Posterior cingulate gyrus (tissue), 11 donors: ENCODE measurements around the gene SCAMP4.

Source experiments
- DNase-seq, 10 donors: peaks; one replicate each; pipeline versions ENCODE4 v3.0.0 to v3.0.0-alpha.2; 2020 to 2021; ENCODE audit warnings: mixed read lengths in 3 of 10
- intact Hi-C: fragments of 100-400 bp; cut with DNase I; formaldehyde crosslinking; loops from one replicate; pipeline ENCODE4 v1.15.1; 2023

The SCAMP4 gene, protein sequence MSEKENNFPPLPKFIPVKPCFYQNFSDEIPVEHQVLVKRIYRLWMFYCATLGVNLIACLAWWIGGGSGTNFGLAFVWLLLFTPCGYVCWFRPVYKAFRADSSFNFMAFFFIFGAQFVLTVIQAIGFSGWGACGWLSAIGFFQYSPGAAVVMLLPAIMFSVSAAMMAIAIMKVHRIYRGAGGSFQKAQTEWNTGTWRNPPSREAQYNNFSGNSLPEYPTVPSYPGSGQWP

DNA sequence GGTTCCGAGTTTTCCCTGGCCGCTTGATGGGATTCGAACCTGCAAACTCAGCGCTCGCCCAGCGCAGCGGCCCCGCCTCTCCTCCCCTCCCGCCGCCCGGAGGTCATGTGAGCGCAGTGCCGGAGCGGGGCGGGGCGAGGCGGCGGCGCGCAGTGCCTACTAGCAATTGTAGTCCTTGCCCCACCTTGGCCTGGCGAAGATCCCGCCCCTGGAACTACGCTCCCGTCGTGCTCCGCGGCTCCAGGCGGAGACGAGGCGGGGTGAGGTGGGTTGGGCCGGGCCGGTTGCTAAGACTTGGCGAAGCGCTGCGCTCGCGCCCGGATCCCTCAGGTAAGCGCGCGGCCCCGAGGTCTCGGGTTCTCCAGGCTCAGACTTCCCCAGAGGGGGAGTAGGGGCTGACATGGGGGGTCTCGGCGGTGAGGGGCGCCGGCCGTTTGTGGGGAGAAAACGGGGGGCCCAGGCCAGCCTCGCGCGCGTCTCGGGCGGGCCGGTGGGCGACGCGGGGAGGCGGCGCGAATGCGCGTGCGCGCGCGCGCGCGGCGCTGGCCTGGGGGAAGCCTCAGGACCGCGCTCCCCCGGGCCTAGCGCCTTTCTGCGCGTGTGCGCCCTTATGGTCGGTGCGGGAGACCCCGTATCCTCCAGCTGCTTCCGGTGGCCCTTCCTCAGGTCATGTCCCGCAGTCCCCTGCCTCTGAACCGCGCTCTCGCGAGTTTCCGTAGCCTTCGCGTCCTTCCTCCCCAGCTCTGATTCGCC is at the start of gene SCAMP4, which contains the start of gene ADAT3:
TSS of gene SCAMP4 (plus strand) at position 290 of the 753 bp plus-strand sequence. CDS start 9,621 bp downstream, outside the sequence.
TSS of gene ADAT3 (plus strand) at position 290 of the 753 bp plus-strand sequence. CDS start 6,649 bp downstream, outside the sequence.
- intact Hi-C loops: loop anchor here (2.0 kb wide), 1 partner anchor 20 kb away; the partner anchor contains the start of gene ABHD17A

DNA sequence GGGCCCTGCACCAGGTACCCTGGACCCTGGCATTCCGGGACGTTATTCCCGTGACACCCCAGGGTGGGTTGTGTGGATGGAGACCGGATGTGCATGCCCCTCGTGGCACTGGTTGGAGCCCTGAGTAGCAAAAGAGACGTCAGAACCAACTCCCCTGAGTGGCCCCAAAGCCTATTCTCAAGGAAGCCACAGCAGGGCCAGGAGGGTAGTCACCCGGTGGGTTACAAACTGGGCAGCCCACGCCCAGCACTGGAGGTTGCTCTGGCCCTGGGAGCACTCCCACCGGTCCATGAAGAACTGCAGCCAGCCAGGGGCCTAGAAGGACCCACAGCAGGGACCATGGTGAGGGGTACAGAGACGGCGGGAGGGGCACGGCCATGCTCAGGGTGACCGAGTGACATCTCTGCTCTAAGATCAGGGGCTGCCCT is 49.4 kb upstream of the SCAMP4 start:
- no peak for DNase-seq
- intact Hi-C loops: no loop called here

More for the DNA sequence above, at the start of gene SCAMP4, which contains the start of gene ADAT3:
- DNase-seq: peak; percentile 98 to 100 (median 99)

DNA sequence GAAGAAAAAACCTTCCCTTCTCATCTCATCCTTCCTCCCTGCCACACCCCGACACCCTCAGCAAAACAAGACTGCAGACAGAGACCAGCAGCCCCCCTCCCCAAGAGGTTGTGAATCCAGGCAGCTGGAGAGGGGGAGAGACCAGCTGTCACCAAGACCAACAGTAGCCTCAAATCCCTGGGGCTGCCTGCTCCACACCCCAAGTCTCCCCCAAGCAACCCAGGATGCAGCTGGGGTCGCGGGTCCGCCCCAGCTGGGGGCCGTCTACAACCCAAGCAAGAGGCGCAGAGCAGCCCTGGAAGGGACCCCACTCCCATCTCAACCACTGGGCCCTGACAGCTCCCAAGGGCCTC is 48.9 kb upstream of the SCAMP4 start:
- DNase-seq: no peak

DNA sequence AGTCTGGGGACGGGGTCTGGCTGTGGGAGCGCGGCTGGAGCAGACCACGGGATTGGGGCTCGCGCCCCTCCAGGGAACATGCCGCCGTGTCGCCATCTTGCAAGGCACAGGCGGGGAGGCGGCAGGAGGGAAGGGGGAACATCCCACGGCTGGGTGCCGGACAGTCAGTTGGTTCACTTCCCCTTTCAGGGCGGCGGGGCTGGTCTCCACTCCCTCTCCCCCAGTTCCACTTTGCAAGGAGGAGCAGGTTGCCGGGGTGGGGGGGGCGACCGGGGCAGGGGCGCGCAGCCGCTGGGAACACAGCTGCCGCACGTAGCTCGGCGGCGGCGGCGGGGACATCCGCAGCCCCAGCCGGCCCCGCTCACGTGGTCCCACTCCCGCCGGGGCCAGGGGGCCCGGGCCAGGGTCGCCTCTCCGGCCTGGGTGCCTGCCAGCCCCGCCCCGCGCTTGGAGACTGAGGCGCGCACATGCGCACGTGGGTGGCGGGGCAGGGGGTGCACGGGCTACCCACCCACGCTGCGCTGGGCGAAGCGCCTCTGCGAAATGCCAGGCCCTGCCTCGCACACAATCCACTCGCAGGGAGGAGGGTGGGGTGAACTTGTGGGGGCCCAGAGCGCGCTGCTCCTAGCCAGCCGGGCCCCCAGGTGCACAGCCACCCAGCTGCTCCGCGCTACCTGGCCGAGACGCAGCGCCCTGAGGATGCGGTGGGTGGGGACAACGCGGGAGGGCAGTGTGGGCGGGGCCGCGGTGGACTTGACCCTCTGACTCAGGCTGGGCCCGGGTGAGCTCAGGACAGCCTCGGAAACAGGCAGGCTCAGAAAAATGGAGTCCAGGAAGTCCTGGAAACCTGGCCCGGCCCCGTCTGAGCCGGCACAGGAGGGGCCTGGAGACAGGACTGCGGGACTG is 48.2 kb upstream of the SCAMP4 start:
- intact Hi-C loops: no loop called here
- peak in 3 of 10 donors; percentile 27 to 91 (median 85) for DNase-seq

More for the DNA sequence above, 48.9 kb upstream of the SCAMP4 start:
- intact Hi-C loops: no loop called here

DNA sequence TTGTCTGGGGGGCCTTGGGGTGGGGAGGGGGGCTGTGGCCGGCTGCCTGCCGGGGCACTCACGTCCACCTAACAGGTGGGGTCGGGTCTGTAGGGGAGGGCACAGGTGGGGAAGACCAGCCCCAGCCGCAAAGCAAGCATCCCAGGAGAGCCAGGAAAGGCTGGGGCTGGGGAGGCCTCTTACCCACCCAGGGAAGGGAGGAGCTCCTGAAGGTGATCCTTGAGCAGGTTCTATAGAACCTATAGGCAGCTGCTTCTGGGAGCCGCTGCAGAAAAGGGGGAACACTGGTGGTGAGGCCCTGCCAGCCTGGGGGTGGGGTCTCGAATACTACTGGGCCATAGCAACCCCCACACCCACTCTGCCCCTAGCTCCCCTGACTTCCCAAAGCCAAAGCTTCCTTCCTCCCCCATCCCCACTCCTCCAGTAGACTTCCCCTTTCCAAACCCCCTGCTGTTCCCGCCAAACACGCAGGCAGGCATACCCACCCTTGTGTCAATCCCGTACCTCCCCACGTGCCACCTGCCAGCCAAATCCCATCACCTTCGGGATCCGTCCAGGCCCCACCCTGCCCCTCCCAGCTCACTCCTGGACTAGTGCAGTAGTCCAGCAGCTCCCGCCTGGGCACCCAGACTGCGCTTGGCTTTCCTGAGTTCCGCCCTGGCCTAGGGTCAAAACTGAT is 47.4 kb upstream of the SCAMP4 start:
- intact Hi-C loops: no loop called here
- no peak for DNase-seq

DNA sequence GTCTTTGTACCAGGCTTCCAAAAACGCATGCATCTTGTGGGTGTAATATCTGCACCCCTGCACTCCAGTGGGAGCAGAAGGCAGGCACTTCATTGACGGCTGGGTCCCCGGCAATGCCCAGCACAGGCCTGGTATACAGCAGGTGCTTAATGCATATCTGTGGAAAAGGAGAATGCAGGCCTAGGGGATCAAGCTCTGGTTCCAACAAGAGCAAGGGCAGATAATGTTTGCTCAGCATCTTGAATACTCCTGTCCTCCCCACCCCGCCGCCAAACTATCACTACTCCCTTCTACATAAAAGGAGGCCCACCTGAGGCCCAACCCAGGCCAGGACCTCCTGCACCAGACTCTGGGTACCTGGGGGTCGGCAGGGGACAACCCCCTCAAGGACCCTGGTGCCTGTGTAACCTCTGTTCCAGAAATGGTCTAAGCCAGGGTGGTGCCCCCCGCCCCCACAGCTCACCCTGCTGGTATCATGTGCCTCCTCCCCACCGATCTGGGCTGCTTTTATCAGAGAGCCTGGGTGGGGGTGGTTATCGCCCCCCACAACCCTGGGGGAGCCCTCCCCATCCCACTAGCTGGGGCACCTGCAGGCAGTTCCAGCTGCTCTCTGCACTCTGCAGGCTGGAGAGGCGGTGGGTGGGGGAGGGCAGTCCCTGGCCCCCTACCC is 46.7 kb upstream of the SCAMP4 start:
- intact Hi-C loops: no loop called here
- DNase-seq: no peak

DNA sequence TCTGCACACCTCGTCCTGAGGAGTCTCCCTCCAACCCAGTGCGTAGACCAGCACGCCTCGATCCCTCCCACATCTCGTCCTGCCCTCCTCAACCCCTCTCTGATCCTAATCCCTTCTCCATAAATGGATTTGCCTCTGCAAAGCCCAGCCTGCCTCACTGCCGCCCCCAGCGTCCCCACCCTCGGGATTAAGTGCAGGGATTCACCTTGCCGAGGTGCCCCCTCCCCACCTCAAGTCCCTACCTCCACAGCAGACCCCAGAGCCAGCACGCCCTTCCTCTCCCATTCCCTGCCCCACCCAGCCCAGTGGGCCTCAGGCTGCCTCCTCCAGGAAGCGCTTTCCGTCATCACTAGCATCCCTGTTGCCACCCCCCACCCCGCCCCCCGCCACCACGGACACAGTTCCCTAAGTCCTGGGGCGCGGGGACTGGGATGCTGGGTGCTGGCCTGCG is 45.8 kb upstream of the SCAMP4 start:
- intact Hi-C loops: no loop called here
- DNase-seq: no peak

DNA sequence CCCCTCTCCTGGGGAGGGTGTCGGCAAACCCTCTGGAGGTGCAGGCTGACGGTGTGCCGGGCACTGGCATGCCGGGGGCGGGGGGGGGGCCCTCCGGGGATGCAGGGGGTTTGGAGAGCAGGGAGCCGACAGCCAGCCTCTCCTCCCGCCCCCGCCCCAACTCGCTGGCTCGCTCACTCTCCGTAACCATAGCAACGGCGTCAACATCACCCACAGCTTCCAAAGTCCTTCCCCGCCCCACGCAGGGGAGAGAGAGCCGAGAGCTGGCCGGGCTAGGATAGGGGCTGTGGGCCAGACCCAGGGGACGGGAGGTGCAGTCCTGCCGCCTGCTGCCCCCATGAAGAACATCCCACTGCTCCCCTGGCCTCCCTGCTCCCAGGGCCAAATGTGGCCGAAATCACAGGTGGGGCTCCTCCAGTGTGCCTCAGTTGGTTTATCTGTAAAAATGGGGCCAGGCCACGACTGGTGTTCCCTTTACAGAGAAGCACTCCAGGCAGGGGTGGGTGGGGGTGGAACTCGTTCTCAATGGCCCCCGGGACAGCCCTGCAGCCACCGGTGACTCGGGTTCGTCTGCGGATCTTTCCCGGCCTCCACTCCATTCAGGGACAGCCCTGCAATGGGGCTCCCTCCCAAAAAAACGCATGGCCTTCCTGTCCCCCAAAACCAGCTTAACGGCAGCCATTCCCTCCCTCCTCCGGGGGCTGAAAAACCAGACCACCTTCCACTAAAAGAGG is 45.0 kb upstream of the SCAMP4 start:
- DNase-seq: peak in 8 of 10 donors; percentile 53 to 96 (median 74)
- intact Hi-C loops: no loop called here

DNA sequence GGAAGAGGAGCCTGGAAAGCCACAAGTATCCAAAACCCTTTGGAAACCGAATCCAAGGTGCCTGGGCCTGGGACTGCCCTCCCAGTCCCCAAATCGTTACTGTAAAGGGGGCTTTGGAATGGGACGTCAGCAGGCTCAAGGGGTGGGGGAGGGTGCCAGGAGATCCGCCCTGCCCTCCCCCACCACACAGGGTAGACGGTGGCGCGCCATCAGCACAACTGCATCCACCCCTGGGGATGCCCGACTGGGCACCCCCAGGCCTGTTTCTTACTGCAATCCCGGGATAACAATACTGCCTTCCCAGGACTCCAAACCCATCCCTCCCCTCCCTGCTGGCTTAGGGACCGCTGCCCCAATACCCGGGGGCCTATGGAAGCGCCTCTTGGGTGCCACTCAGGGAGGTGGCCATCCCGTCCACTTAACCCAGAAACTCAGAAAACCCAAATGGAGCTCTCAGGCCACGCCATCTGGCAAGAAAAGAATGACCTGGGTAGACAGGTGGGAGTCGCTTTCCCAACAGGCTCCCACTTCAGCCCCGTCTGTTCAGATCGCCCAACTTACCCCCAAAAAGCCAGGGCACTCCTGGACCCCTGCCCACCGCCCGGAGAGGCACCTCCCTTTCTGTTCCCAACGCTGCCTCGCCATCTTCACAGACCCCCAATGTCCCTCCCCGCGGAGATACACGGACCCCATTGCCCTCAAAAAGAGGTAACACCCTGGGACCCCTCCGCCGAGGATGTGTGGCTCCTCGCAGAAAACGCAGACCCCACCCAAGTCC is 44.2 kb upstream of the SCAMP4 start:
- no peak for DNase-seq
- intact Hi-C loops: no loop called here

DNA sequence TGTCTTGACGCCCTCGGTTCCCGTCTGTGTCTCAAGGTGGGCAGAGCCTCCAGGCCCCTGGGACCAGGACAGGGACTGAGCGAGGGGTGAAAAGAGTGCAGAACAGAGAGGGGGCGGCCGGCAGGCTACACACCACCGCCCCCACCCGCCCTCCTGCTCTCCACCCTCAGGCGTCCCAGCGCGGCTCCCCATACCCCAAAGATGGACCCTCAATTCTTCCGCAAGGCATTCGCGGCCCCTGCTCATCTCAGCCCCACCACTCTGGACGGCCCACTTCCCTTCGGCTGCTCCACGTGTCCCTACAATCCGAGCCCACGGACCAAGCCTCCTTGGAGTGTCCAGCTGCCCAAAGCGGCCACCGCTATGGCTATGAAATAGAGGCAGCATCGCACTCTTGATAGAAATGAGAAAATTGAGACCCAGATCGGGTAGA is 43.6 kb upstream of the SCAMP4 start:
- no peak for DNase-seq
- intact Hi-C loops: no loop called here

DNA sequence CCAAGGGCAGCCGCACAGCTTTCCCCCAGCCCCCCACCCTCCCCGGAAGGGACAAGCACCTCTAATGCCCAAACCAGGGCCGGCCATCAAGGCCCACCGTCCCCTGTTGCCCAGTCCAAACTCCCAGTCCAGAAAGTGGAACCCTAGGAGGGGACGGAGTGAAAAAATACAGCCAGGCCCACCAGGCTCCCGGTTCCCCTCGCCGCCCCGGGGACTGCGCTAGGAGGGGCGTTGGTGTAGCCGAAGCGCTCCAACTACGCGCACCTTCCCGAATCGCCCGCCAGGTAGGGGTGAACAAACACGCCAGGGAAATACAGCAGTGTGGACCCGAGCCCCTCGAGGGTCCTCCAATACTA is 43.2 kb upstream of the SCAMP4 start:
- no peak for DNase-seq
- intact Hi-C loops: no loop called here

DNA sequence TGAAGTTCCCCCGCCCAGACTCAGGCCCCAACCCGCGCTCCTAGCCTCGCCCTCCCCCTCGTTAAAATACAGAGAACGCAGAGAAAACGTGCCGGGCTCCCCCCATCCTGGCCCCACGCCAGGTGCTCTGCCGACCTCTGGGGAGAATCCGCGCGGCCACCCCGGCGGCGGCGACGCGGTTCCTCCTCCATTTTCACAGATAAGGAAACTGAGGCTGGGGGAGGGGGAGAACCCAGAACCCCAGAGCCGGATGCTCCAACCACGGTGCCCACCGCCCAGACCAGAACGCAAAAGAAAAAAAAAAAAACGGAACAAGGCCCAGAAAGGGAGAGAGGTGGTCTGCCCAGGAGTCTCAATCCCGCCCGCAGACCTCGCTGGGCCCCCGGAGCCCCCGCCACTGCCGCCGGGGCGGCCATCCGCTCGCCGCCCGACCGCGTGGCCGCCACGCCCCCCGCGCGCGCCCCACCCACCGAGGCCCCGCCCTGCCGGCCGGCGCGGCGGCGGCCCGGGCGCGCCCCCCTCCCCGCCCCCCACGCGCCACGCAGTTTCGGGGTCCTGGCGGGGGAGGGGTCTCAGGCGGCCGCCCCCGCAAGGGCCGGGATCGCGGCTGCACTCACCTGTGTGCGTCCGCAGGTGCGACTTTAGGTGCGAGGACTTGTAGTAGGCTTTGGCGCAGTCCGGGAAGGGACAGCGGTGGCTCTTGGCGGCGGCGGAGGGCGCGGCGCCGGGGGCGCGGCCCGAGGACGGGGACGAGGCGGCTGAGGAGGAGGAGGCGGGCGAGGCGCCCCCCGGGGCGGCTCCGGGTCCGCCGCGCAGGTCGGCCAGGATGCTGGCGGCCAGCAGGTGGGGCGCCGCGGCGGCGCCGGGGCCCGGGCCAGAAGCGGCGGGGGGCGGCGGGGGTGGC is 42.5 kb upstream of the SCAMP4 start:
- no peak for DNase-seq
- intact Hi-C loops: no loop called here

DNA sequence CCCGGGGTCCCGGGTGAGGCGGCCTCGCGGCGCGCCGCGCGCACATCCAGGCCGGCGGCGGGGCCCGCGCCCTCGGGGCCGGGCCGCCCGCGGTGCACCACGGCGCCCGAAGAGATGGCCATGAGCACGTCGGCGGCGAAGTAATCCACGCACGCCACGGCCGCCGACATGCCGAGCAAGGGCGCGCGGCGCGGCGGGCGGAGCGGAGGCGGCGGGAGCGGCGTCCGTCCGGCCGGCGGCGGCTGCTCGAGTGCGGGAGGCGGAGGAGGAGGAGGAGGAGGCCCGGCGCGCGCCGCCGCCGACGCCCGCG is 41.9 kb upstream of the SCAMP4 start, which contains the start of gene KLF16:
TSS of gene KLF16 (minus strand) at position 252 of the 310 bp plus-strand sequence. CDS start at position 170, 82 bp downstream.
- no peak for DNase-seq

DNA sequence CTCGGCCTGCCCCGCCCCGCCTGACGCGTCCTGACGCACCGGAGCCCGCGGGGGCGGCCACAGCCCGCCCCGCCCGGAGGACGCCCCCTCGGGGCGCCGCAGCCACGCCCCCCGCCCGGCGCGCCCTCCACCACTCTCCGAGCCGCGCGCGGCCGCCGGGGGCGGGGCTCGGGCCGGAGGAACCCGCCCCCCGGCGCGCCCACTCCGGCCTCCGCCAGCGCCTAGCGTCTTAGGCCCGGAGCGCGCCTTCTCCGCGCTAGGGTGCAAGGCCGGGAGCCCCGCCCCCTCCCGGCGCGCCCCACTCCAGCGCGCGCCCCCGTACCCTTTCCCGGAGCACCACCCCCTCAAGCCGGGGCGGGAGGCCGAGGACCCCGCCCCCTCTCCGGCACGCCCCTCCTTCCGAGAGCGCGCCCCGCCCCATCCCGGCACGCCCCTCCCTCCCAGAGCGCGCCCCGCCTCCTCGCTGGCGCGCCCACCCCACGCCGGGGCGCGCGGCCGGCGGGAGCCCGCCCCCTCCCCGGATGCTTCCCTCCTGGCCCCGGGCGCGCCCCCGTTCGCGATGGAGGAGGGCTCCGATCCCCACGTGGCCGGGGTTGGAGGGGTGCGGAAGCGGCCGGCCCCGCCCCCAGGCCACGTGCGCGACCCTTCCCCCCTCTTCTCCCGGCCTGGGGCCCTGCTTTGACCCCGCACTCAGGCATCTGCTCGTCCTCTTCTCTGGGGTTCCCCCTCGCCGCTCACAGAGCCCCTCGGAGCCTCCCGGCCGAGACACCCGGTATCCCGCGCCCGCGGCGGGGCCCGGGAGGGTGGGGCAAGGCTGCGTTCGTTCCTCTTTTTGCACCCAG is 41.3 kb upstream of the SCAMP4 start:
- intact Hi-C loops: no loop called here
- peak; percentile 59 to 97 (median 78) for DNase-seq

More for the DNA sequence above, 41.9 kb upstream of the SCAMP4 start, which contains the start of gene KLF16:
- intact Hi-C loops: no loop called here

DNA sequence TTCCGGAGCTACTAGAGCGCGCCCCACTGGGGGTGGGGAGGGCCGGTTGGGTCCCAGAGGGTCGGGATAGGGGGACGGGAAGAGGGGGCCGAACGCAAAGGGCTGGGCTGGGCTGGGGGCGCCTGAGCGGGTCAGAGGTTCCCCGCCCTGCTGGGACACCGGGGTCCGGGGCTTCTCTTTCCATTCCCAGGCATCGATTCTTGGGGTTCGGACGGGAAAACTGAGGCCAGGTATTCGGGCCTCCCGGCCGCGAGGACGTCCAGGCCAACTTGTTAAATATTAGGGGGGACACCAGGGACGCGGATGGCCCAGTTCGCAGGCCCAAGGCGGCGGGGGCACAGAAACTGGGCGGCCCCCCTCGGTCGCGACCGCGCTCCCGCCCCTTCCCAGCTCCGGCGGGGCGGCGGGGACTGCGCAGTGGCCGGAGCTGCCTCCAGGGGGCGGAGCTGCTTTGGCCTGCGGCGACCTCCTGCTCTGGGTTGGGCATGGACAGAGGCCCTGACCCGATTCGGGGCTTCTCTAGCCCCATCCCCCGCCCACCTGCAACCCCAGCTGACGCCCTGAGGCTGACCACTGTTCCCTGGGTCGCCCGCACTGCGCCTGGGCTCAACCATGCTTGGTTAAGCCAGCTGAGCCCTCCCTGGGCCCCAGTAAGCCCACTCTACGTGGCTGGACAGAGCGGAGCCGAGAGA is 40.6 kb upstream of the SCAMP4 start:
- DNase-seq: peak in 6 of 10 donors; percentile 54 to 95 (median 65)
- intact Hi-C loops: no loop called here
